Activated CD8-positive, alpha-beta T cell treated with anti-CD3 and anti-CD28 coated beads for 36 hours (primary cell): ENCODE results near the gene WIF1. TPM values are rescaled to one million over a fixed set of nuclear protein-coding genes. Genes with fewer than 3 reads are reported as not detected.

Experiments used
- ATAC-seq: fragments of 200-7000 bp; cut with Tn5 transposase; one replicate; pipeline ENCODE4 v1.10.0; 2021; ENCODE audit warnings: mild to moderate bottlenecking, moderate library complexity
- CTCF ChIA-PET: fragments of 350-600 bp; sonication (Branson Sonifier 250); formaldehyde crosslinking; loops from one replicate; lab custom pipeline; 2021; ENCODE audit warnings: antibody characterized with exemption; lab: Charles Lee
- POLR2A ChIA-PET: fragments of 350-600 bp; sonication (Branson Sonifier 250); formaldehyde crosslinking; loops from one replicate; lab custom pipeline; 2021; ENCODE audit warnings: antibody characterized with exemption; lab: Charles Lee
- DNase-seq: peaks from one replicate; pipeline ENCODE4 v3.0.0-alpha.2; 2020
- H3K27ac Mint-ChIP-seq: one replicate; pipeline ENCODE4 v1.8.0; 2021; ENCODE audit warnings: mild to moderate bottlenecking, mixed read lengths
- H3K27me3 Mint-ChIP-seq: one replicate; pipeline ENCODE4 v1.8.0; 2021; ENCODE audit warnings: mixed read lengths
- H3K36me3 Mint-ChIP-seq: one replicate; pipeline ENCODE4 v1.8.0; 2021; ENCODE audit warnings: low read depth, mixed read lengths
- H3K4me1 Mint-ChIP-seq: one replicate; pipeline ENCODE4 v1.8.0; 2021; ENCODE audit warnings: low read depth, mixed read lengths
- H3K4me3 Mint-ChIP-seq: one replicate; pipeline ENCODE4 v1.8.0; 2021; ENCODE audit warnings: mild to moderate bottlenecking, moderate library complexity, mixed read lengths
- H3K9me3 Mint-ChIP-seq: one replicate; pipeline ENCODE4 v1.8.0; 2021; ENCODE audit warnings: mixed read lengths
- CTCF ChIP-seq: fragments of 200-600 bp; IDR thresholded peaks from one replicate; pipeline ENCODE4 v1.8.0; 2022; ENCODE audit warnings: antibody characterized with exemption, mild to moderate bottlenecking
- intact Hi-C: fragments of 100-400 bp; cut with micrococcal nuclease; formaldehyde crosslinking; loops from one replicate; pipeline ENCODE4 v1.10.0; 2022
- total RNA-seq, 2 experiments: library from RNA; stranded (reverse); gene quantifications; one replicate each; pipeline ENCODE4 v1.2.3, GENCODE V29; 2021

Gene WIF1
- total RNA-seq, 2 experiments from 2014 or later, result not detected

- ChIA-PET CTCF (interaction anchor here (0.9 to 1.7 kb wide), 4 partner anchors 13 to 297 kb away, joined by 3 to 6 read pairs (median 4); no protein-coding TSS in a partner anchor), POLR2A (no interaction called here)
- H3K27me3 Mint-ChIP-seq, result peaks cover 15% of the 10 kb centered on the region
- H3K27ac Mint-ChIP-seq, result no peak overlapping the region
- intact Hi-C loops, result no loop called here
- no peak for ATAC-seq
- no peaks in the 10 kb centered on the region for H3K4me1 Mint-ChIP-seq
- H3K9me3 Mint-ChIP-seq, result no peaks in the 10 kb centered on the region
- no peak overlapping the region for H3K4me3 Mint-ChIP-seq
- H3K36me3 Mint-ChIP-seq, result no peaks in the 10 kb centered on the region
- TF ChIP-seq CTCF, result no peak
- DNase-seq, result no peak
These were observed 27.5 kb downstream of the WIF1 start for GRCh38 chr12:65093606-65094005.

- no peak for TF ChIP-seq CTCF
- CTCF ChIA-PET, result interaction anchor here (1.4 to 2.2 kb wide), 2 partner anchors 17 to 200 kb away, joined by 4 to 7 read pairs; no protein-coding TSS in a partner anchor
- Mint-ChIP-seq H3K27ac (no peak overlapping the region), H3K36me3 (no peaks in the 10 kb centered on the region), H3K4me1 (no peaks in the 10 kb centered on the region), H3K9me3 (no peaks in the 10 kb centered on the region), H3K4me3 (no peak overlapping the region), H3K27me3 (peaks cover 12% of the 10 kb centered on the region)
- POLR2A ChIA-PET, result no interaction called here
- DNase-seq (no peak), ATAC-seq (no peak)
- intact Hi-C loops, result no loop called here
These were observed 30.6 kb downstream of the WIF1 start for GRCh38 chr12:65090461-65090860.

- H3K4me1 Mint-ChIP-seq, result no peaks in the 10 kb centered on the region
- peaks cover 21% of the 10 kb centered on the region for H3K27me3 Mint-ChIP-seq
- no peaks in the 10 kb centered on the region for H3K9me3 Mint-ChIP-seq
- H3K36me3 Mint-ChIP-seq, result no peaks in the 10 kb centered on the region
- ChIA-PET CTCF (no interaction called here), POLR2A (no interaction called here)
- H3K4me3 Mint-ChIP-seq, result no peak overlapping the region
- no peak for ATAC-seq
- H3K27ac Mint-ChIP-seq, result no peak overlapping the region
- DNase-seq, result no peak
- no peak for TF ChIP-seq CTCF
- intact Hi-C loops, result no loop called here
These were observed 34.9 kb downstream of the WIF1 start for GRCh38 chr12:65086236-65086635.

GRCh38 chr12:65084579-65084978 is 36.5 kb downstream of the WIF1 start:
- Mint-ChIP-seq H3K27me3 (peaks cover 24% of the 10 kb centered on the region), H3K4me3 (no peak overlapping the region), H3K27ac (no peak overlapping the region), H3K9me3 (no peaks in the 10 kb centered on the region), H3K4me1 (no peaks in the 10 kb centered on the region), H3K36me3 (no peaks in the 10 kb centered on the region)
- no peak for TF ChIP-seq CTCF
- intact Hi-C loops, result no loop called here
- DNase-seq (no peak), ATAC-seq (no peak)
- ChIA-PET CTCF (interaction anchor here (1.0 kb wide), 1 partner anchor 38 kb away, joined by 3 read pairs; no protein-coding TSS in a partner anchor), POLR2A (no interaction called here)

- no peak overlapping the region for H3K4me3 Mint-ChIP-seq
- ChIA-PET POLR2A (no interaction called here), CTCF (interaction anchor here (1.0 kb wide), 1 partner anchor 37 kb away, joined by 3 read pairs; no protein-coding TSS in a partner anchor)
- peaks cover 24% of the 10 kb centered on the region for H3K27me3 Mint-ChIP-seq
- H3K36me3 Mint-ChIP-seq, result no peaks in the 10 kb centered on the region
- no peak for TF ChIP-seq CTCF
- H3K9me3 Mint-ChIP-seq, result no peaks in the 10 kb centered on the region
- ATAC-seq (no peak), DNase-seq (no peak)
- H3K4me1 Mint-ChIP-seq, result no peaks in the 10 kb centered on the region
- no peak overlapping the region for H3K27ac Mint-ChIP-seq
- intact Hi-C loops, result no loop called here
These were observed 37.5 kb downstream of the WIF1 start for GRCh38 chr12:65083581-65083980.
